Stimulated activated CD4-positive, alpha-beta T cell treated with anti-CD3 and anti-CD28 coated beads, Interleukin-15, amount 100 ng/mL, for 48 hours (primary cell): ENCODE data around the gene SIGLEC5.

Experiments
- DNase-seq, 2 donors: peaks; one replicate each; pipeline ENCODE4 v3.0.0-alpha.2; 2020; ENCODE audit warnings: low read depth in 2 of 2

Gene SIGLEC5

GRCh38 chr19:51627491-51628138, 2.6 kb downstream of the SIGLEC5 start:
- DNase-seq = no peak

- no peak for DNase-seq
Measured at GRCh38 chr19:51626675-51627074, 3.5 kb downstream of the SIGLEC5 start.

- no peak for DNase-seq
Measured at GRCh38 chr19:51621178-51621577, 9.0 kb downstream of the SIGLEC5 start.

GRCh38 chr19:51615991-51616390, 14.2 kb downstream of the SIGLEC5 start:
- DNase-seq = no peak

- DNase-seq = no peak
Measured at GRCh38 chr19:51614789-51615188, 15.4 kb downstream of the SIGLEC5 start.

GRCh38 chr19:51610576-51610975, 19.6 kb downstream of the SIGLEC5 start:
- DNase-seq = no peak

GRCh38 chr19:51607920-51608562, 22.2 kb downstream of the SIGLEC5 start:
- peak; percentile 49 to 59 for DNase-seq

- DNase-seq = peak; percentile 23 to 35
Measured at GRCh38 chr19:51607077-51607476, 23.1 kb downstream of the SIGLEC5 start.

- DNase-seq = no peak
Measured at GRCh38 chr19:51602189-51602854, 27.9 kb downstream of the SIGLEC5 start.

GRCh38 chr19:51600940-51601580, 29.1 kb downstream of the SIGLEC5 start:
- no peak for DNase-seq

- no peak for DNase-seq
Measured at GRCh38 chr19:51599084-51599483, 31.1 kb downstream of the SIGLEC5 start.

- no peak for DNase-seq
Measured at GRCh38 chr19:51598159-51598915, 31.9 kb downstream of the SIGLEC5 start.

- DNase-seq = no peak
Measured at GRCh38 chr19:51595190-51596175, 34.7 kb downstream of the SIGLEC5 start.

- no peak for DNase-seq
Measured at GRCh38 chr19:51594774-51595109, 35.5 kb downstream of the SIGLEC5 start.

- peak; percentile 93 to 95 for DNase-seq
Measured at GRCh38 chr19:51593969-51594773, 36.0 kb downstream of the SIGLEC5 start.

GRCh38 chr19:51593138-51593890, 36.9 kb downstream of the SIGLEC5 start:
- DNase-seq = no peak

GRCh38 chr19:51592521-51592920, 37.7 kb downstream of the SIGLEC5 start:
- DNase-seq = no peak

- no peak for DNase-seq
Measured at GRCh38 chr19:51590441-51590840, 39.8 kb downstream of the SIGLEC5 start.

- DNase-seq = no peak
Measured at GRCh38 chr19:51589511-51589910, 40.7 kb downstream of the SIGLEC5 start.
